Uterus (tissue), 4 donors: Measurements from ENCODE around the gene MPO. TPM values are rescaled to one million over a fixed set of nuclear protein-coding genes. Genes with fewer than 3 reads are reported as not detected.

Experiments used
- DNase-seq, 2 donors: peaks; one replicate each; pipeline ENCODE4 v3.0.0-alpha.2; 2019 to 2020
- H3K27ac ChIP-seq, 2 donors: fragments of 200-600 bp; sonication (generic); 1 replicate in 1 of 2; 2 replicates in 1 of 2; pipeline ENCODE4 v1.5.1; 2016 to 2018
- H3K27me3 ChIP-seq, 2 donors: fragments of 200-600 bp; sonication (generic); one replicate each; pipeline ENCODE4 v1.5.1; 2018 to 2019; ENCODE audit warnings: control low read depth in 1 of 2
- H3K36me3 ChIP-seq, 2 donors: fragments of 200-600 bp; sonication (generic); one replicate each; pipeline ENCODE4 v1.5.1; 2019; ENCODE audit warnings: control low read depth in 1 of 2
- H3K4me1 ChIP-seq, 2 donors: fragments of 200-600 bp; sonication (generic); one replicate each; pipeline ENCODE4 v1.5.1; 2018 to 2019; ENCODE audit warnings: control low read depth in 1 of 2
- H3K4me3 ChIP-seq, 2 donors: fragments of 200-600 bp; sonication (generic); 1 replicate in 1 of 2; 2 replicates in 1 of 2; pipeline ENCODE4 v1.5.1; 2018 to 2019; ENCODE audit warnings: mild to moderate bottlenecking in 1 of 2
- H3K9me3 ChIP-seq, 2 donors: fragments of 200-600 bp; sonication (generic); one replicate each; pipeline ENCODE4 v1.5.1; 2019; ENCODE audit warnings: control low read depth in 1 of 2
- POLR2A ChIP-seq, 2 donors: fragments of 450-650 bp; IDR thresholded peaks; one replicate each; pipeline ENCODE4 v1.6.1; 2016; ENCODE audit warnings: antibody characterized with exemption in 2 of 2, mild to moderate bottlenecking in 1 of 2, moderate library complexity in 1 of 2
- intact Hi-C: fragments of 100-400 bp; cut with DNase I; formaldehyde crosslinking; loops from one replicate; pipeline ENCODE4 v1.15.1; 2023; ENCODE audit warnings: low total_unique reads
- total RNA-seq, 4 donors: library from RNA; depleted of rRNA in 3 of 4; stranded (reverse); fragments of >200 nt in 3 of 4; gene quantifications; one replicate each; pipeline versions ENCODE4 v1.1.0 to v1.2.4, GENCODE V29; 2014 to 2023
- TF ChIP-seq, protein P1 (sequence below), 4 experiments: fragments of 200-600 bp in 2 of 4; fragments of 450-650 bp in 2 of 4; sonication (generic) in 2 of 4; IDR thresholded peaks; one replicate each; pipeline ENCODE4 v1.5.1; 2016 to 2019; ENCODE audit warnings: antibody characterized with exemption in 4 of 4, mild to moderate bottlenecking in 2 of 4, moderate library complexity in 1 of 4
- donor health status: DM: yes; HTN: yes; CAD: no.

MPO gene
- total RNA-seq: 10 to 100 TPM in 1 of 4 donors, under 1 TPM in 1, not detected in 2; 0.79 to 21.7 TPM

GRCh38 chr17:58280480-58281217 lies at the start of gene MPO:
MPO (minus strand) TSS chr17:58280935; CDS start chr17:58280758, 177 bp downstream.
- Histone ChIP-seq H3K9me3 (no peaks in the 10 kb centered on the region), H3K4me1 (no peaks in the 10 kb centered on the region), H3K4me3 (no peak within 1 kb of the TSS), H3K27me3 (no peaks in the 10 kb centered on the region), H3K27ac (no peak within 1 kb of the TSS), H3K36me3 (no peaks in the 10 kb centered on the region)
- TF ChIP-seq POLR2A (IDR thresholded peaks at IDR 0.05): no peak
- TF ChIP-seq, protein P1, sequence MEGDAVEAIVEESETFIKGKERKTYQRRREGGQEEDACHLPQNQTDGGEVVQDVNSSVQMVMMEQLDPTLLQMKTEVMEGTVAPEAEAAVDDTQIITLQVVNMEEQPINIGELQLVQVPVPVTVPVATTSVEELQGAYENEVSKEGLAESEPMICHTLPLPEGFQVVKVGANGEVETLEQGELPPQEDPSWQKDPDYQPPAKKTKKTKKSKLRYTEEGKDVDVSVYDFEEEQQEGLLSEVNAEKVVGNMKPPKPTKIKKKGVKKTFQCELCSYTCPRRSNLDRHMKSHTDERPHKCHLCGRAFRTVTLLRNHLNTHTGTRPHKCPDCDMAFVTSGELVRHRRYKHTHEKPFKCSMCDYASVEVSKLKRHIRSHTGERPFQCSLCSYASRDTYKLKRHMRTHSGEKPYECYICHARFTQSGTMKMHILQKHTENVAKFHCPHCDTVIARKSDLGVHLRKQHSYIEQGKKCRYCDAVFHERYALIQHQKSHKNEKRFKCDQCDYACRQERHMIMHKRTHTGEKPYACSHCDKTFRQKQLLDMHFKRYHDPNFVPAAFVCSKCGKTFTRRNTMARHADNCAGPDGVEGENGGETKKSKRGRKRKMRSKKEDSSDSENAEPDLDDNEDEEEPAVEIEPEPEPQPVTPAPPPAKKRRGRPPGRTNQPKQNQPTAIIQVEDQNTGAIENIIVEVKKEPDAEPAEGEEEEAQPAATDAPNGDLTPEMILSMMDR (IDR thresholded peaks at IDR 0.05): no peak
- intact Hi-C loops: no loop called here
- DNase-seq: no peak

DNA sequence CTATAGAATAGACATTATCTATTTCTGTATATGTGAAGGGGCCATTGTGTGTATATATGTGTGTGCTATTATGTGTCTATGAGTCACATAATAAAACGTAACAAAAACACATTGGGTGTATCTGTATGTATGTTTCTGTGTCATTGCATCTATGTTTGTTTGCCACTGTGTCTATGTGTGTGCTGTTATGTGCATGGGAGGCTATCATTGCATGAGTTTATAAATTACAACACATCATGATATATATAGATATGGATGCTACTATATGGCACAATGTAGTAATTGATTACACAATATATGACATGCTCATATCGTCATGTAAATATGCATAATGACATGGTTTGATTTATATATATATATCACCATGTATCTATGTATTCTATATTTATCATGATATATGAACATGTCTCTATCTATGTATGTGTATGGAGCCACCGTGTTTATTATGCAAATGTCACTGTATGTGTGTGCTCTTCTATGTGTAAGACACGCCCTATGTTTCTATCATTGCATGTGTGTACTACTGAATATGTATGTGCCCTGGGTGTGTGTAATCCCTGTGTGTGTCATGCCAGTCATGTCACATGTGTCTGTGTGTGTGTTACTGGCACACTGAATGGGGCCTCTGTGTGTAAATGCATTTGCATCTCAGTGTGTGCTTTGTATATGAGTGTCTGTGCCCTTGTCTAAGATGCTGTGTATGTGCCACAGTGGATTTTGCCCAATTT lies 49.2 kb upstream of the MPO start:
- no peaks in the 10 kb centered on the region for H3K9me3 ChIP-seq
- H3K4me1 ChIP-seq: no peaks in the 10 kb centered on the region
- no peaks in the 10 kb centered on the region for H3K36me3 ChIP-seq
- no peak for DNase-seq
- TF ChIP-seq POLR2A (IDR thresholded peaks at IDR 0.05): no peak
- TF ChIP-seq, protein P1 (IDR thresholded peaks at IDR 0.05): no peak
- no peak overlapping the region for H3K27ac ChIP-seq
- intact Hi-C loops: no loop called here
- H3K27me3 ChIP-seq: no peaks in the 10 kb centered on the region
- H3K4me3 ChIP-seq: no peak overlapping the region

- DNase-seq: no peak
- Histone ChIP-seq H3K4me3 (no peak overlapping the region), H3K9me3 (no peaks in the 10 kb centered on the region), H3K4me1 (no peaks in the 10 kb centered on the region), H3K27me3 (no peaks in the 10 kb centered on the region), H3K36me3 (no peaks in the 10 kb centered on the region), H3K27ac (no peak overlapping the region)
- TF ChIP-seq POLR2A (IDR thresholded peaks at IDR 0.05): no peak
- TF ChIP-seq, protein P1 (IDR thresholded peaks at IDR 0.05): no peak
- intact Hi-C loops: no loop called here
These were observed 48.5 kb upstream of the MPO start for GRCh38 chr17:58329035-58329809.

DNA sequence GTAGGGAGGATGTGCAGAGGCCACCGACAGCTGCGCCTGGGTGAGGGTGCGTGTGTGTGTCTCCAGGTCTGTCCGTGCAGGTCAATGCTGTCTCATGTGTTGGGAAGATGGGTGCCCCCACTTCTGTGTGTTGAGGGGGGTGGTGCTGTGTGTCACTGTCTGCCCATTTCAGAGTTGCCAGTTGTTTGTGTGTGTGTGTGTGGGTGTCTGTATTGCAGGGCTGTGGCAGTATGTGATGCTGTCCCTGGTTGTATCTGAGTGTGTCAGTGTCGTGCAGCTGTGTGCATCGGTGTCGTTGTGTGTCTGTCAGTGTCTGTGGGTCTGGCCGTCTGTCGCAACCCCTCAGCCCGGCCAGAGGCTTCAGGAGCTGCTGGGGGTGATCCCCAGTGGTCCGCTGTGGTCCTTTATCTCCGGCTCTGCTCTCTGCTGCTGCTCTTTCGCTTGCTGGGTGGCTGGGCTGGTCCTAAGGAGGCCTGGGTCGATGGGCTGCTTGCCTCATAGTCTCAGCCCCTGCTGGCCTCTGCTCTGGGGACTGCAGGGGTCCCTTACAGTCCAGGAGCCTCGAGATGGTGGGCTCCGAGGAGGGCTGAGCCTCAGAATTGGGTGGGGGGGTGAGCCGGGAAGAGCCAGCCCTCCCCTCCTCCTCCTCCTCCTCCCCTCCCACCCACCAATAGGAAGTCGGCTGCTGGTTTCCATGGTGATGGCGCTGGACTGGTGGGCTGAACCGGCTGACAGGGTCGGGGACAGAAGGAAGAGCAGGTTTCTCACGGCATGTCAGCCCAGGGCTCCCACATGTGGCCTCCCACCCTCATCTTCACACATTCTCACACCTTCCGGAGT lies 47.7 kb upstream of the MPO start, which contains the start of gene TSPOAP1:
Gene TSPOAP1, minus strand, starts transcription at position 601 of the 840 bp plus-strand sequence. CDS start 875 bp downstream, outside the sequence.
- no peak within 1 kb of the TSS for H3K4me3 ChIP-seq
- H3K27me3 ChIP-seq: no peaks in the 10 kb centered on the region
- no peak for DNase-seq
- H3K4me1 ChIP-seq: no peaks in the 10 kb centered on the region
- no peak within 1 kb of the TSS for H3K27ac ChIP-seq
- no peaks in the 10 kb centered on the region for H3K36me3 ChIP-seq
- no peaks in the 10 kb centered on the region for H3K9me3 ChIP-seq
- intact Hi-C loops: no loop called here
- TF ChIP-seq POLR2A (IDR thresholded peaks at IDR 0.05): no peak
- TF ChIP-seq, protein P1 (IDR thresholded peaks at IDR 0.05): no peak
